HG03066 (cell line): ENCODE data around the gene COMT.
"Not testable (repeated sequence)": the region's sequence is repeated elsewhere in the genome, so short reads cannot be mapped to it uniquely, and the experiment has no call there.

Source experiments
- ATAC-seq: cut with Tn5 transposase; IDR thresholded peaks from one replicate; pipeline ENCODE4 v1.9.1; 2021; ENCODE audit warnings: low read depth; ENCODE audit not compliant: unreplicated experiment

COMT gene

GRCh38 chr22:19927696-19928095 is 13.9 kb upstream of the COMT start:
- ATAC-seq, result no peak

DNA sequence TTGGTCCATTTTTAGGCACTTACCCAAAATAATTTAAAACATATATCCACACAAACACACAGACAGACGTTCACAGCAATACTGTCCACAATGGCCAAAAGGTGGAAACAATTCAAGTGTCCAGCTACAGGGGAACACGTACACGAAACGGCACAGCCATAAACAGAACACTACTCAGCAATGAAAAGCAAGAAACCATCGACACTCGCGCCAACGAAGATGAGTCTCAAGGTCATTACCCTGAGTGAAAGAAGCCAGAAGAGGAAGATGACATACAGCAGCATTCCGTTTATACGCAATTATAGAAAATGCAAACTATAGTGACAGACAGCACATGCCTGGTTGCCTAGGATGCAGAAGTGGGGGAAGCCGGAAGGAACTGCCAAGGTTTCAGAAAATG is 13.4 kb upstream of the COMT start:
- no peak for ATAC-seq

DNA sequence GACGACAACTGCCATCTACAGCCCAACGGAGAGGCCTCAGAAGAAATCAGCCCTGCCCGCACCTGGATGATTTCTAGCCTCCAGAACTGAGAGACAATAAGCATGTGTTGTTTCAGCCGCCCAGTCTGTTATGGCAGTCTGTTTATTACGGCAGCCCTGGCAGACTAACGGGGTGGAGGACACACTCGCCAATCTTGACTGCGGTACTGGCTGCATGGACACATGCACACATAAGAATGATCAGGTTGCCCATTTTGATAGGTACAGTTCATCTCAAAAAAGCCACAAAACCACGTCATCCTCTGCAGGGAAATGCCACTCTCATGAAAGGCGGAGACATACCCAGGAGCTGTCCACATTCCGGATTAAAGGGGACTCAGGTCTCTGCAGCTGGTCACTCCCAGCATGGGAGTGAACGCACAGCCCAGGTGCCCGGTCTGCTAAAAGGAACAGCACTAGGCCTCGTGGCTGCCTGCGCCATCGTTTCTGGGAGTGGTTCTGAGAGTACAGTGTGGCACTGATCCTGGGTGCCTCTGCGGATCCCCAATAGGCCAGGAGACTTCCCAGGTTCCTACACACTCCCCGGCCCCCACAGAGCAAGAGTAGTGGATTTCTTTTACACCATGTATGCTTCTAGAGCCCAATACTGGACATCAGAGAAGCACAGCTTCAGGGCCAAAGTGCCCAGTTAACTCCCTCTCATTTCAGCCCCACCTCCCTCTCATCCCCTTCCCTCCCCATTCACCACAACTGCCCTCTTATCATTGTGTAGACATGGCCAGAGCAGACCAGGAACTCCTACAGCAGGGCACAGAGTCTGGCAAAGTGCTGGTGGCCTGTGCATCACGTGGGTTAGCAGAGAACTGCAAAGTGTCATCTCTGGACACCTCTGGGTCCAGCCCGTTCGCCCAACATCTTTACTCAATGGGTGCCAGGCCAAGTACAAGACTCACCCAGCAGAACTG is 11.7 kb upstream of the COMT start:
- no peak for ATAC-seq

- no peak for ATAC-seq
Measured at GRCh38 chr22:19930551-19931486, 10.8 kb upstream of the COMT start.

GRCh38 chr22:19931514-19931913 is 10.1 kb upstream of the COMT start:
- no peak for ATAC-seq

GRCh38 chr22:19932367-19933206 is 9.0 kb upstream of the COMT start:
- ATAC-seq, result no peak

GRCh38 chr22:19933341-19934241 is 8.0 kb upstream of the COMT start:
- ATAC-seq, result no peak

GRCh38 chr22:19935123-19935718 is 6.4 kb upstream of the COMT start:
- not testable (repeated sequence) for ATAC-seq

DNA sequence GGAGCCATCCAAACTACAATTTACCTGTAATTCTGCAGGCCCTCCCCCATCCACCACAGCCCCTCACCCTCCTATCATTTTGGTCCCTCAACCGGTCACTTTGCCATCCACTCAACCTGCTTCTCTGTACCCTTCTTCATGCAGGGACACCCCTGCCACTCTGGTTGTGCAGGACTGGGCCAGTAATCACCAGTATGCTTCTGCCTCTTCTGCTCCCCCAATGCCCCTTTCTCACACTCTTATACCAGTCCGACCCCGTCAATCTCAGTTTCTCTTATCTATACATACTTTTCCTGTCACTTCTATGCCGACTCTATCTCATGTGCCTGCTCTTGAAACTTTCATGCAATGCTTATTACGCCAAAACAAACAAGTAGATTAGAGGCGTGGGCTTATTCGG is 5.1 kb upstream of the COMT start:
- ATAC-seq, result no peak

DNA sequence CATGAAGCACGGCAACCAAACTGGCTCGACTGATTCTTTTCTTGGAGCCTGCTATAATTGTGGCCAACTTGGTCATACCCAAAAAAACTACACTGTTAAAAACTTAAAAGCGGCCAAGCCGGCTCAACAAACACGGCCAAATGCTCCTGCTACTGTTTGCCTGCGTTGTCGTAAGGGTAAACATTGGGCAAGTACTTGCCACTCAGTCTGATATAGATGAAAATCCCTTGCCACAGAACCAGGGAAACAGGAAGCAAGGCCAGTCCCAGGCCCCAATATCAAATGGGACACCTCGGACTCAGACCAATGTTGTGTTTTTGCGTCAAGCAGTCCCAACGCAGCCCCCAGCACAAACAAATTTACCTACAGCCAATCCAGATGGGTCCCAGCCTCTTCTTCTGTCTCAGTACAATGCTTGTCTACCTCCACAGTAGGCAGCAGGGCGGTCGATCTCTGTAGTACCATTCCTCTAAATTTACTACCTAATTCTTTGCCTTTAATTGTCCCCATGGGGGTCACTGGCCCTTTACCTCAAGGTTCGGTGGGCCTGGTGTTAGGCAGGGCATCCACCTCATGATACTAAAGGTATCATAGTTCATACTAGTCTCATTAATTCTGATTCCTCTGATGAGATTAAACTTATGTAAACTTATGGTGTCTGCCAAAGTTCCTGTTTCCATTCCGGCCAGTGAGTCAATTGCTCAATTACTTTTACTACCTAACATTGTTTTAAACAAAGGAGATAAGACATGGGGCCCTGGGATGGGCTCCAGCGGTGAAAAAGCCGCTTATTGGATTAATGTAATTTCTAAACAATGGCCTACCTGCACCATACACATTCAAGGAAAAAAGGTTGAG is 3.7 kb upstream of the COMT start:
- no peak for ATAC-seq

GRCh38 chr22:19940536-19941364 is 822 bp upstream of the COMT start:
- no peak for ATAC-seq

DNA sequence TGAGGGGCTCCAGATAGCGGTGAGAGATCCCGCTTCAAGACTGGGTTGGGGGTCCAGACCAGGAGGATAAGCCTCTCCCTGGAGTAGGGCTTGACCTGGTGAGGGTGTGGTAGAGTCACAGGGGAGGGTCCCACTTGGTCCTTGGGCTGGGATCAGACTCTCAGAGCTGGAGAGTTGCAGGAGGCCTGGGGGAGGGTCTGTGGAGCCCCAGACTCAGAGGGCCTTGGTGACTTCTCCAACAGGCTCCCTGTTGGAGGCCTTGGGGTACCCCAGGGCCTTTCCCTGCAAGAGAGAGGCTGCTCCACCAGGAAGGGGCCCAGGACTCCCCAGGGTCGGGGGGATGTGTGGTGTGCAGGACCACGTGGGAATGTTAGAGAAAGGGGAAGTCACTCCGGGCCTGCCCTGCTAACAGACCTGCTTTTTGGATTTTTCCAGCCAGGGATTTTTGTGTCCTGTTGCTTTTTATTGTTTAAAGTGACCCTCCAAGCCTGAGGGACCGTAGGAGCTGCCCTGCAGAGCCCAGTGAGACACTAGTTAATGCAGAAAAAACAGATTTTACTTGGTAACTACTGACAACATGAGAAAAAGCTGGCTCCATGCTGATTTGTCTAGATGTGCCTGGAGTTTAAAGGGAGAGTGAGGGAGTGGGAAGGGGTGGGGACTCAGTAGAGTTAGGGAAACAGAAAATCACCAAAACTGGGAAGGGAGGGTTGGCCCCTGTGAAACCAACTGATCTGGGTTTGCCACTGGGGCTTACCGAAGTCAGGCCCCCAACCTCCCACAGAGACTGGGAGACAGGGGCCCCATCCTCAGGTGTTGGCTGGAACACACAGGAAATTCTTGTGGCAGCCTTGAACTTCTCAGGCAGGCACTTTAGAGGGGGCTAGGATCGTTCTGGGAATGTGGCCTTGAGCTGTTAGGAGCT is 847 bp downstream of the COMT start:
- ATAC-seq, result no peak

- ATAC-seq, result no peak
Measured at GRCh38 chr22:19943082-19944026, 1.8 kb downstream of the COMT start.

- ATAC-seq, result no peak
Measured at GRCh38 chr22:19948057-19948760, 6.6 kb downstream of the COMT start.

GRCh38 chr22:19951346-19951745 is 9.8 kb downstream of the COMT start:
- no peak for ATAC-seq
